Nephron progenitor cell (in vitro differentiated cells): ENCODE results near the gene EVI2B.

ENCODE experiments used
- DNase-seq: peaks from one replicate; pipeline ENCODE4 v3.0.0; 2021
- H3K27ac Mint-ChIP-seq: 2 replicates; pipeline ENCODE4 v1.8.0; 2021; ENCODE audit warnings: mild to moderate bottlenecking, moderate library complexity, mixed read lengths
- H3K27me3 Mint-ChIP-seq: 2 replicates; pipeline ENCODE4 v1.8.0; 2021; ENCODE audit warnings: mild to moderate bottlenecking, low read depth, mixed read lengths; ENCODE audit not compliant: poor library complexity
- H3K36me3 Mint-ChIP-seq: 2 replicates; pipeline ENCODE4 v1.8.0; 2021; ENCODE audit warnings: low read depth, mixed read lengths
- H3K4me1 Mint-ChIP-seq: 2 replicates; pipeline ENCODE4 v1.8.0; 2021; ENCODE audit warnings: mixed read lengths
- H3K4me3 Mint-ChIP-seq: 2 replicates; pipeline ENCODE4 v1.8.0; 2021; ENCODE audit warnings: mild to moderate bottlenecking, moderate library complexity, mixed read lengths
- H3K9me3 Mint-ChIP-seq: 2 replicates; pipeline ENCODE4 v1.8.0; 2021; ENCODE audit warnings: mild to moderate bottlenecking, moderate library complexity, mixed read lengths
- CTCF ChIP-seq: fragments of 200-600 bp; sonication (generic); IDR thresholded peaks from 2 replicates; pipeline ENCODE4 v1.5.0; 2021; ENCODE audit warnings: antibody characterized with exemption

The EVI2B gene

GRCh38 chr17:31260151-31260550 is 53.7 kb downstream of the EVI2B start:
- peaks cover 3% of the 10 kb centered on the region for H3K27me3 Mint-ChIP-seq

GRCh38 chr17:31256936-31257335 is 56.9 kb downstream of the EVI2B start:
- TF ChIP-seq CTCF: no peak
- no peaks in the 10 kb centered on the region for H3K9me3 Mint-ChIP-seq

More at GRCh38 chr17:31260151-31260550, 53.7 kb downstream of the EVI2B start:
- Mint-ChIP-seq H3K4me1 (no peaks in the 10 kb centered on the region), H3K4me3 (no peak overlapping the region), H3K27ac (no peak overlapping the region), H3K9me3 (no peaks in the 10 kb centered on the region), H3K36me3 (peaks cover 34% of the 10 kb centered on the region)
- no peak for DNase-seq
- TF ChIP-seq CTCF: no peak

GRCh38 chr17:31254654-31255053 is 59.2 kb downstream of the EVI2B start:
- Mint-ChIP-seq H3K27ac (no peak overlapping the region), H3K27me3 (no peaks in the 10 kb centered on the region), H3K4me3 (no peak overlapping the region), H3K9me3 (no peaks in the 10 kb centered on the region), H3K4me1 (peaks cover 12% of the 10 kb centered on the region), H3K36me3 (peaks cover 8% of the 10 kb centered on the region)
- TF ChIP-seq CTCF: no peak
- no peak for DNase-seq

More at GRCh38 chr17:31256936-31257335, 56.9 kb downstream of the EVI2B start:
- DNase-seq: no peak
- Mint-ChIP-seq H3K4me3 (no peak overlapping the region), H3K36me3 (peaks cover 21% of the 10 kb centered on the region), H3K27me3 (peaks cover 3% of the 10 kb centered on the region), H3K27ac (no peak overlapping the region), H3K4me1 (no peaks in the 10 kb centered on the region)
